ENCODE results near the gene METTL8. TPM values are rescaled to one million over a fixed set of nuclear protein-coding genes. Genes with fewer than 3 reads are reported as not detected.
"Not testable (repeated sequence)": the region's sequence is repeated elsewhere in the genome, so short reads cannot be mapped to it uniquely, and the experiment has no call there.

METTL8 gene
- total RNA-seq, 1 donor from 2014 or later: 16.5 TPM

- intact Hi-C loops (cut with micrococcal nuclease): no loop called here
These were observed 30.7 kb downstream of the METTL8 start for GRCh38 chr2:171402906-171403580.

GRCh38 chr2:171401947-171402346, 31.8 kb downstream of the METTL8 start:
- intact Hi-C loops (cut with micrococcal nuclease): no loop called here

GRCh38 chr2:171400395-171400794, 33.4 kb downstream of the METTL8 start:
- intact Hi-C loops (cut with micrococcal nuclease): no loop called here

- intact Hi-C loops (cut with micrococcal nuclease): no loop called here
These were observed 34.5 kb downstream of the METTL8 start for GRCh38 chr2:171399292-171399691.

- intact Hi-C loops (cut with micrococcal nuclease): no loop called here
These were observed 39.5 kb downstream of the METTL8 start for GRCh38 chr2:171394164-171394740.

GRCh38 chr2:171393487-171393886, 40.3 kb downstream of the METTL8 start:
- intact Hi-C loops (cut with micrococcal nuclease): no loop called here

GRCh38 chr2:171391532-171391931, 42.3 kb downstream of the METTL8 start:
- intact Hi-C loops (cut with micrococcal nuclease): no loop called here

- intact Hi-C loops (cut with micrococcal nuclease): no loop called here
These were observed 42.8 kb downstream of the METTL8 start for GRCh38 chr2:171390941-171391516.

GRCh38 chr2:171389780-171390179, 44.0 kb downstream of the METTL8 start:
- intact Hi-C loops (cut with micrococcal nuclease): no loop called here

- intact Hi-C loops (cut with micrococcal nuclease): no loop called here
These were observed 44.5 kb downstream of the METTL8 start for GRCh38 chr2:171389325-171389724.

GRCh38 chr2:171387052-171387451, 46.7 kb downstream of the METTL8 start:
- intact Hi-C loops (cut with micrococcal nuclease): no loop called here

GRCh38 chr2:171386627-171387026, 47.2 kb downstream of the METTL8 start:
- intact Hi-C loops (cut with micrococcal nuclease): no loop called here

- intact Hi-C loops (cut with micrococcal nuclease): no loop called here
These were observed 50.7 kb downstream of the METTL8 start for GRCh38 chr2:171383134-171383533.

- intact Hi-C loops (cut with micrococcal nuclease): not testable (repeated sequence)
These were observed 51.6 kb downstream of the METTL8 start for GRCh38 chr2:171382175-171382574.

GRCh38 chr2:171377852-171378251, 55.9 kb downstream of the METTL8 start:
- intact Hi-C loops (cut with micrococcal nuclease): not testable (repeated sequence)

GRCh38 chr2:171367692-171368091, 66.1 kb downstream of the METTL8 start:
- intact Hi-C loops (cut with micrococcal nuclease): no loop called here

GRCh38 chr2:171365778-171366177, 68.0 kb downstream of the METTL8 start:
- intact Hi-C loops (cut with micrococcal nuclease): no loop called here

- intact Hi-C loops (cut with micrococcal nuclease): no loop called here
These were observed 68.6 kb downstream of the METTL8 start for GRCh38 chr2:171365232-171365631.

- intact Hi-C loops (cut with micrococcal nuclease): no loop called here
These were observed 71.4 kb downstream of the METTL8 start for GRCh38 chr2:171362396-171362795.

GRCh38 chr2:171360905-171361304, 72.9 kb downstream of the METTL8 start:
- intact Hi-C loops (cut with micrococcal nuclease): no loop called here

- intact Hi-C loops (cut with micrococcal nuclease): not testable (repeated sequence)
These were observed 80.0 kb downstream of the METTL8 start for GRCh38 chr2:171353746-171354145.

GRCh38 chr2:171348056-171348455, 85.7 kb downstream of the METTL8 start:
- intact Hi-C loops (cut with micrococcal nuclease): no loop called here

GRCh38 chr2:171347591-171348032, 86.2 kb downstream of the METTL8 start:
- intact Hi-C loops (cut with micrococcal nuclease): no loop called here
